A549 treated with AZD9567 at 1 μM for 4 hours (cell line): ENCODE results near the gene VPS4B. TPM values are rescaled to one million over a fixed set of nuclear protein-coding genes. Genes with fewer than 3 reads are reported as not detected.

Experiments
- total RNA-seq: library from RNA; stranded (reverse); fragments of 200-300 nt; extraction: Qiagen RNA extraction; gene quantifications from 5 replicates; pipeline ENCODE4 v1.2.3, GENCODE V29; 2022; ENCODE audit not compliant: insufficient read depth

VPS4B gene
- 19.2 to 27.7 TPM (median 21.5 TPM) in 5 replicates for total RNA-seq

DNA sequence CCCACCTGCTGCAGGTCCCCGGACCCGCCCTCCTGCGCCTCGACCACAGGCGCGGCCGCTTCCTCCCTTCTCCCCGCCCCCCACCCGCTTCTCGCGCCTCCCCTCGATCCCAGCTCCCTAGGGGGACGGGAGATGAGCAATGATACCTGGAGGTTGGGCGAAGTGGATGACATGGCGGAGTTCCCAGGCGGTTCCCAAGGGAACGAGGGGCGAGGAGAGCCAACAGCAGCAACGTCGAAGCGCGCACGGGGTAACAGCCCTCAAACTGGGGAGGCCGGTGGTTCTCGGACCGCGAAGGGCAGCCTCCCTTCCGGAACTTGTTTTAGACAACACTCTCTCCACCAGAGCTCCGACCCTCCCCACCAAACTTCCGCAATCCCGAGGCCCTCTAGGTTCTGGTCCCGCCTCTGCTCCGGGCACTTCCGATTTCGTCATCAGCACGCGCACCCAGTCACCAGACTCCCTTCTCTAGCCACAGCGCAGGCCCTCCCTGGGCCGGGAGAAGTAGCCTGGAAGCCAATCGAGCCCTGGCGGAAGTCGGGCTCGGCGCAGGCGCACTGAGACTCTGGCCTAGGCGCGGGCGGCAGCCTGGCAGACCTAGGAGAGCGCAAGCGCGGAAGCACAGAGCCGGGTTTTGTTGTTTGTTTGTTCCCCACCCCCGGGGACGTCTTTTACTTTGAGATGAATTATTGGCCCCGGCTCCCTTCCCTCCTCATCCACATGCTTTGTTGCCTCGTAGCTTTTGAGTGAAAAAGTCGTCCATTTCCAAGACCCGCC is at the start of gene VPS4B:
TSS of gene VPS4B (minus strand) at position 390 of the 777 bp plus-strand sequence. CDS start at position 173, 217 bp downstream.

GRCh38 chr18:63367053-63367953 is 55.0 kb downstream of the VPS4B start, which contains the start of gene KDSR:
Gene KDSR, minus strand, starts transcription at chr18:63367206. Its CDS starts 88 bp downstream, at chr18:63367118.

Other genes with a start within 250 kb of the VPS4B start
- 0.37 to 0.52 TPM (median 0.49 TPM) in 5 replicates for gene BCL2, start 102.7 kb downstream of the VPS4B start, total RNA-seq
- 32.5 to 42.7 TPM (median 38.4 TPM) in 5 replicates for gene KDSR, start 55.3 kb downstream of the VPS4B start, total RNA-seq
- 0.05 to 0.12 TPM (median 0.09 TPM) in 3 of 5 replicates, not detected in the others for gene SERPINB5, start 54.5 kb upstream of the VPS4B start, total RNA-seq
- not detected in 5 replicates for gene SERPINB12, start 119.9 kb upstream of the VPS4B start, total RNA-seq
- not detected in 5 replicates for gene SERPINB13, start 164.9 kb upstream of the VPS4B start, total RNA-seq
- 0.07 to 0.17 TPM (median 0.11 TPM) in 4 of 5 replicates, not detected in the other for gene SERPINB4, start 221.8 kb upstream of the VPS4B start, total RNA-seq
- 0.07 to 1.1 TPM (median 0.09 TPM) in 4 of 5 replicates, not detected in the other for gene SERPINB3, start 239.4 kb upstream of the VPS4B start, total RNA-seq